ENCODE results near the gene TPBGL.
A peak's percentile ranks its signal among the peaks of the same experiment; 100 is the strongest.

GRCh38 chr11:75280227-75280701, 39.7 kb downstream of the TPBGL start:
- TF ChIP-seq CTCF (conservative IDR thresholded peaks at IDR 0.05; ENCODE audit: low read depth, low read length) (peak; percentile 93), RAD21 (IDR thresholded peaks at IDR 0.05; ENCODE audit: low read length) (peak; percentile 99), POLR2A (IDR thresholded peaks at IDR 0.05; ENCODE audit: low read depth, low read length) (peak; percentile 55), ELK1 (IDR thresholded peaks at IDR 0.05; ENCODE audit: borderline replicate concordance, low read depth, low read length) (no peak), MAFK (IDR thresholded peaks at IDR 0.05; ENCODE audit: low read depth, low read length) (no peak)

All from IMR-90 (cell line).